AML-193 (cell line): ENCODE measurements around the gene SLC66A3.
A peak's percentile ranks its signal among the peaks of the same experiment; 100 is the strongest.

Source experiments
- DNase-seq, 2 experiments: peaks; one replicate each; lab custom pipeline; 2025; lab: John Stamatoyannopoulos, UW

The SLC66A3 gene

DNA sequence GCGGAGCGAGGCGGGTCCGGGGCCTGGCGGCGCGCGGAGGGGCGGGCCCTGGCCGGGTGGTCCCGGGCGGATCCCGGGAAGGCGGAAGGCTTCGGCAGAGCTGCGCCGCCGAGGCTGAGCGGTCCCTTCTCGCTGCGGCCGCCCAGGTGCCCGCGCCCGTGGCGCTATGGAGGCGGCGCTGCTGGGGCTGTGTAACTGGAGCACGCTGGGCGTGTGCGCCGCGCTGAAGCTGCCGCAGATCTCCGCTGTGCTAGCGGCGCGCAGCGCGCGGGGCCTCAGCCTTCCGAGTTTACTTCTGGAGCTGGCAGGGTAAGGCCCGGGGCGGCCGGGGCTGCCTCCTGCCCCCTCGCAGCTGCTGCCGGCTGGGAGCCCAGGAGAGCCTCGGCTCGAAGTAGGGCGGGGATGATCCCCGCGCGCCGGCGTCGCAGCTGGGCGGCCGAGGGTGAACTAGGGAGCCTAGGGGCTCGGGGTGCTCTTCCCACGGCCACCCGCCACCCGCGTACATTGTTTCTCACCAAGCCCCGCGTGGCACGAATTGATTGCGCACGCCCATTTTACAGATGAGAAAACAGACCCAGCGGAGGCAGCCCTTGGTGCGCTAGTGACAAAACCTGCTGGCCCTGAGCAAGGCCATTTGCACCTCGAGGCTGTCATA lies at the start of gene SLC66A3:
Gene SLC66A3 (plus strand): TSS at position 87 of the 655 bp plus-strand sequence. CDS start 80 bp downstream, at position 167.
- peak; percentile 68 to 78 for DNase-seq

- no peak for DNase-seq
These were observed 46.3 kb upstream of the SLC66A3 start for GRCh38 chr2:11109002-11109401.

DNA sequence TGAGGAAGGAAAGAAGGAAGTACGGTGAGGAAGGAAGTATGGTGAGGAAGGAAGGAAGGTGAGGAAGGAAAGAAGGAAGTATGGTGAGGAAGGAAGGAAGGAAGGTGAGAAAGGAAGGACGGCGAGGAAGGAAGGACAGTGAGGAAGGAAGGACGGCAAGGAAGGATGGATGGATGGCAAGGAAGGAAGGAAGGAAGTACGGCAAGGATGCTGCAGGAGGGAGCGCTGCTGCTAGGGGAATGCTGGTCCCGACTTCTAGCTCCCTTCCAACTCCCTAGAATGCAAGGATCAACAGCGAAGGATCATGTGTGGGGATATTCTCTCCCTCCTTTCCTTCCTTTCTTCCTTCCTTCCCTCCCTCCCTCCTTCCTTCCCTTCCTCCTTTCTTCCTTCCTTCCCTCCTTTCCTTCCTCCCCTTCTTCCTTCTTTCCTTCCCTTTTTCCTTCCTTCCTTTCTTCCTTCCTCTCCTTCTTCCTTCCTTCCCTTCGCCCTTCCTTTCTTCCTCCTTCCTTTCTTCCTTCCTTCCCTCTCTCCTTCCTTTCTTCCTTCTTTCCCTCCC lies 42.3 kb upstream of the SLC66A3 start:
- no peak for DNase-seq

DNA sequence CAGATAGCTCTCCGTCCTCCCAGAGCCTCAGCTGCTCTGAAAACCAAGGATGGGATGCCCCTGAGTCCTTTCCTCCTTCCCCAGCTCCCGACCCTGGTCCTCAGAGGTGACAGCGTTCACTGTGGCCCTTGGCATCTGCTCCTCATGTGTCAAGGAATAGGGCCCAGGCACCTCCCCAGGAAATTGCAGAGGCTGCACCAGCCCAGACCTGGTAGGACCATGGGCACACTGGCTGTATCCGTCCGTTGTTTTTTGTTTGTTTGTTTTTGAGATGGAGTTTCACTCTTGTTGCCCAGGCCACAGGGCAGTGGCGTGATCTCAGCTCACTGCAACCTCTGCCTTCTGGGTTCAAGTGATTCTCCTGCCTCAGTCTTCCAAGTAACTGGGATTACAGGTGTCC lies 37.5 kb upstream of the SLC66A3 start:
- DNase-seq, result no peak

DNA sequence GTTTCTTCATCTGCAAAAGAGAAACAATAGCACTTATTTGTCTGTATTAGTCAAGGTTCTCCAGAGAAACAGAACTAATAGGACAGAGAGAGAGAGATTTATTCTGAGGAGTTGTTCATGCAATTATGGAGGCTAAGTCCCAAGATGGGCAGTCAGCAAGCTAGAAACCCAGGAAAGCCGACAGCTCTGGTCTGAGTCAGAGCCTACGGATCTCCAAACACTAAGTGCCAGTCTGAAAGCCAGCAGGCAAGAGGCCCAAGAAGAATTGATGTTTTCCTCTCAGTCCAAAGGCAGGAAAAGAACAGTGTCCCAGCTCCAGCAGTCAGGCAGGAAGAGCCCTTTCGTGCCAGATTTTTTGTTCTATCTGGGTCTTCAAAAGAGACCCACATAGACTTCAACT lies 36.5 kb upstream of the SLC66A3 start:
- no peak for DNase-seq

GRCh38 chr2:11121099-11121822 lies 34.0 kb upstream of the SLC66A3 start:
- DNase-seq, result no peak

DNA sequence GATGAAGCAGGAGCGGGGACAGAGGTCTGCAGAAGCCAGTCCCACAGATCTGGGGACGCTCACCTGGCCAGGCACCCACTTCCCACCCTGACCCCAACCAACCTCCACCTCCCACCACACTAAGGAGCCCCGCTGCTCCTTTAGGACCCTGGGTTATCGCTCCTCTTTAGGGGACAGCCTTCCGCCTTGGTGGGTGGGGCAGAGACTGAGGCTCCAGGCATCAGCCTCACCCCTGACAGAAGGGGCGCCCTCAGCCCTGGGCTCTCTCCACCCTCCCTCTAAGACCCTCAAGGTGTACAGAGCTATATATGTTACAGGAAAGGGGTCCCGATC lies 33.5 kb upstream of the SLC66A3 start:
- DNase-seq, result no peak

GRCh38 chr2:11122380-11122779 lies 32.9 kb upstream of the SLC66A3 start:
- no peak for DNase-seq

DNA sequence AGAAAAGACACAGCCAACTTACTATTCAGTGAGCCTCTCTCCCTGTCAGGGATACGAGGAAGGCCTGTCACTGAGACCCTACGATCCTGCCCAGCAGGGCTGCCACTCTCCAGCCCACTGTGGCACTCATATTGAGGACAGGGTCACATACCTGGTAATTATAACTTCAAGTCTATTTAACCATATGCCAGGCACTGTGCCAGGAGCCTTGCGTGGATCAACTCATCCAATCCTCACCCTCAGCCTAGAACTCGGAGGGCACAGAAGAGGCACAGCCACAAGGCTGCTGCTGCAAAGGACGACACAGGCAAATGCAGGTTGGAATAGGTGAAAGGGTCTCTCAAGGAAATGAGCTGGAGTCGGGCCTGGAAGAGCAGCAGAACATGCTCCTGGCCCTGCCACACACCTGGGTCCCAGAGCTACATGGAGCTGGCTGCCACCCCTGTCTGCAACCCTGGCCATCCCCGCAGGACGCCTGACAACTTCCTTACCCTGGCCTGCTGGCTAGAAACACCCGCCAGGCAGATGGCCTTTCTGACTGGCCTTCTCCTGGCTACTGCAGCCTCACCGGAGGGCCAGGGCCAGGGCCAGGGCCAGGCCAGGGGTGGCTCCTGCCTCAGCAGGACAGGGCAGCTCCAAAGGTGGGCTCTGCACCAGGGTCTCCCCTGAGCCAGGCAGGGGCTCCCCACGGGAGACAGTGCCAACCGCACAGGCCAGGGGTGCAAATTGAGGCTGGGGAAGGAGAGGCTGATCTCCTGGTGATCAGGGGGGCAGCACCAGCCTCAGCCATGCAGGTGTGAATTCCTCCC lies 32.1 kb upstream of the SLC66A3 start:
- DNase-seq, result no peak

GRCh38 chr2:11123856-11124759 lies 31.2 kb upstream of the SLC66A3 start:
- DNase-seq, result peak in 1 of 2 experiments; percentile 12

DNA sequence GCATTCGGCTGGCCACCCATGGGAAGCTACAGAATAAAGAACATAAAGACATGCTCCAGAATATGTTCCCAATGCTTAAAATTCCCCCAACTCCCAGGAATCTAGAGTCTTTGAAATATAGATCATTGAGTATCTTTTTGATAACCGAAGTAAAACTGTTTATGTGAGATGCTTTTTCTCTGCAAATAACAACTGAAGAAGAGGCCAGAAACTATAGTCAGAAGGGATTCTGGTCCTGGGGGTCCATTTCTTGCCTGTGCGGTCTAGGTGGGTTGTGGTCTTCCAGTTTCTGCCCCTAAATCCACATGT lies 30.6 kb upstream of the SLC66A3 start:
- DNase-seq, result no peak

- DNase-seq, result no peak
These were observed 27.5 kb upstream of the SLC66A3 start for GRCh38 chr2:11127761-11128160.

GRCh38 chr2:11128243-11128951 lies 26.9 kb upstream of the SLC66A3 start:
- DNase-seq, result no peak

DNA sequence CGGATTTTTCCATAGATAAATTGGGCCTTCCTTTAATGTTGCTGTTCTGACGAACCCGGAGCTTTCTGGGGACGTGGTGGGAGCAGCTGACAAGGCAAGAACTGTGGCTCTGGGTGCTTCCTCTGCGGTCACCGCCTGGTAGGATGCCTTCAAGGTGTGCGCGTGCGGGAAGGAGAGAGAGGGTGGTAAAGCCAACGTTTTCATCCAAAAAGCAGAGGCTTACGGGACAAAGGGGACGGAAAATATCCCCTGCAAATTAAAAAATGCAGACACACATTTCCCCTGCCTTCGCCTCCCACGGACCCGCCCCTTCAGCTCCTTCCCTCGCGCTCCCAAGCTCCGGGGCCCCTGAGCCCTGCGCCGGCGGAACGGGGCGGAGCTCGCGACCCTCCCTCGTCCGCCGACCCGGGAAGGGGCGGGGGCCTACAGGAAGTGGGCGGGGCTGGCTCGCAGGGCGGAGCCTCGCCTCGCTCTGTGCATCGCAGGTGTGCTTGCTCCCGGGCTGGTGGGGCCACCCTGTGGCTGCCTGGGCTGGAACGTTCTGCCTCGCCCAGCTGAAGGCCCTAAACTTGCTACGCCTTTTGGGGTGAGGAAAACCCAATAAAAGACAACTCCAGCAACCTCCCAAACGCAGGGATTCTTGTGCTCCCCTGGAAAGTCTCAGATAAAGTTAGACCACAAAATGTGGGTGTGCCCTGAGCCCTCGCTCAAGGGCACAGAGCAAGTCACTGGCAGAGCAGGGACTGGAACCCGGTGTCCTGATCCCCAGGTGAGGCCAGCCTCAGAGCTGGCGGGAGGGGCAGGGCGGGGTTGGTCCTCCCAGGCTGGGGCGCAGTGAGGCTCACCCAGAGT lies 25.4 kb upstream of the SLC66A3 start:
- DNase-seq, result no peak

DNA sequence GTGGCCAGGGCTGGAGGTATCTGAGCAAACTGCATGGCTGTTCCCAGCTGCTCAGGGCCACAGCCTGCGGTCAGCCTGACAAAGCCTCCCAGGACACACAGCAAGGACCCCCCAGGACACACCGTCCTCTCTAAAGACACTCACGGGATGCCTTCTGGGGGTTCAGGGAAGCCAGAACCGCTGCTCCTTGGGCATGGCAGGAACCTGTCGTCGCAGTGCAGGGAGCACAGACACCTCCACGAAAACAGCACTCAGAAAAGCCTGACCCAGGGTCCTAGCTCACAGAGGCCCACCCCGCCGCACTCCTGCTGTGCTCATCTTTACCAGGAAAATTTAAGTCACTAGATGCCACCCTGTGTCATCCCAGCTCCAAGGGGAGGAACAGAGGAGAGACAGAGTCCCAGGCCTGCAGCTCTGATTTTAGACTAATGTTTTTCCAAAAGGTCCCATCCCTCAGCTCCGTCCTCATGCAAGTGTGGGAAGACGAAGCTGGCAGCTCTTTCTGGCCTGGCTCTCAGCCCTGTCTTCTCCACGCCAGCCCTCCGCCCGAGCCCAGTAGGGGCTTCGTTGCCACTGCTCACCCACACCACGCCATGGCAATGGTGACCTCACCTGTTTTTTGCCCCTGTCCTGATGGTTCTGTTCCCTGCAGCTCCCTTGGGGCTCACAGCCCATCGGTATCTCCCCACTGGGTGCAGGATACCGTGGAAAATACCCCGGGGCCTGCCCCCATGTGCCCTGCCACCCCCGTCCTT lies 23.9 kb upstream of the SLC66A3 start:
- no peak for DNase-seq

DNA sequence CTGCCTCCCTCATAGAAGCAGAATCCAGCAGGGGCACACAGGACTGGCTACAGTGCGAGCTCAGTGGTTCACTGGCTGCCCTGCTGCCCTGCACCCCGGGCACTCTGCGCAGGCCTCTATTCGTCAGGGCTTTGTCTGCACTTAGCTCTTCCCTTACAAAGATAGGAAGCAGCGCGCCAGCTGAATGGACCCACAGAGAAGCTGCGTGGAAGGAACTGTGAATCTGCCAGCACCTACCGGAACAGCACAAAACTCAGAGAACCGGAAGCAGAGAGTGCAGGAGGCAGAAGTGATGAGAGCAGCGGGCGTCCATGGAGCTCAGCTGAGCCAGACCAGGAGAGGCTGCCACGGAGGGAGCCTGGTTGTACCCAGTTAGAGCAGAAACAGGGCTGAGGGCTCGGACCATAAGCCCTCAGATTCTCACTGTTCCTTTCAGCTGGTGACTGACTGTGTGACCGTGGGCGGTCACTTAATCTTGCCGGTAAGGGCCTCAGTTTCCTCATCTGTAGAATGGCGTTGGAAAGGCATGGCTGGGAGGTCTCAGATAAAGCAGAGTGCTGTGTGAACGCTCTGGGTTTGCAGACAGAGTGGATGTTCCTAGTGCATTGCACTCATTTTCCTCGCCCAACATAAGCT lies 23.1 kb upstream of the SLC66A3 start:
- DNase-seq, result no peak

DNA sequence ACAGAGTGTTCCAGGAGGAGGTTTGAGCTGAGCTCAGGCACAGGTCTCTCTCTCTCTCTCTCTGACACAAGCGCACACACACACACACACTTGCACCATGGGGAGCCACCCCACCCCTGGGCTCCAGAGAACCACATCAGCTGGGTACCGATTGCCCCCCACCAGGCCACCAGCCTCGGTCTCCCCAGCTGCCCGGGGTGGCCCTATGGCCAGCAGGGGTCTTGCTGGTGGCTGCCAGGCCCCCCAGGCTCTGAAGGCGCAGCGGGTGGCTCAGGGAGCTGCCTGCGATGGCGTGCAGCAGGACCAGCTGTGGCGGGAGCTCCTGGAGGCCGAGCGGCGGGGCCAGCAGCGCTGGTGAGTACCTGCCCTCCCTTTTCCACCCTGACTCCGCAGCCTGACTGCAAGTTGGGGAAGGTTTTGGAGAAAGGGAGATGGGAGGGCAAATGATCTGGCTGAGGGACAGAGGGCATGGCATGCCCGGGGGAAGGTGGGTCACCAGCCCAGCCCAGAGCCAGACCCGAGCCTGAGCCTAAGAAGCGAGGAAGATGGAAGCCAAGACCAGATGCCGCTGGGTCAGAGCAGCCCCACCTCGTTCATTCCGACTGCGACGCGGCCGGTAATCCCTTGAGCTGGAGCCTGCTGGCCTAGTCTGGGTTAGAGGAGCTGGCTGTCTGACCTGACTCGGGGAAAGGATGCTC lies 21.9 kb upstream of the SLC66A3 start:
- no peak for DNase-seq

DNA sequence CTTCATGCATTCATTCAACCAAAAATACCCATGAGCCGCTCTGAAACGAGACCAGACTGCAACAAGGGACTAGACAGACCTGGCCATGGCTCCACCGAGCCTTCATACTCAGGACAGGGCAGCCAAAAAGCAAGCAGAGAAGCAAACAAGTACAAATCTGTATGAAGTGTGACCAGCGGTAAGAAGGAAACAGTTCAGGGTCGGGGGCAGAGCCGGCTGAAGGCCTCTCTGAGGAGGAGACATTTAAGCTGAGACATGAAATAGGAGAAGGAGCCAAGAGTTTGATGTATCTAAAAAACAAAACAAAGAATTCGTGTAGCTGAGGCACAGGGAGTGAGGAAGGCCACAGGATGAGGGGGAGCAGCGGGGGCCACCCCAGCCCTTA lies 21.3 kb upstream of the SLC66A3 start:
- no peak for DNase-seq
